ENCODE measurements around the gene DDX17. TPM values are rescaled to one million over a fixed set of nuclear protein-coding genes. Genes with fewer than 3 reads are reported as not detected.
A peak's percentile ranks its signal among the peaks of the same experiment; 100 is the strongest.

The DDX17 gene
- total RNA-seq, 1 donor = 496 TPM

DNA sequence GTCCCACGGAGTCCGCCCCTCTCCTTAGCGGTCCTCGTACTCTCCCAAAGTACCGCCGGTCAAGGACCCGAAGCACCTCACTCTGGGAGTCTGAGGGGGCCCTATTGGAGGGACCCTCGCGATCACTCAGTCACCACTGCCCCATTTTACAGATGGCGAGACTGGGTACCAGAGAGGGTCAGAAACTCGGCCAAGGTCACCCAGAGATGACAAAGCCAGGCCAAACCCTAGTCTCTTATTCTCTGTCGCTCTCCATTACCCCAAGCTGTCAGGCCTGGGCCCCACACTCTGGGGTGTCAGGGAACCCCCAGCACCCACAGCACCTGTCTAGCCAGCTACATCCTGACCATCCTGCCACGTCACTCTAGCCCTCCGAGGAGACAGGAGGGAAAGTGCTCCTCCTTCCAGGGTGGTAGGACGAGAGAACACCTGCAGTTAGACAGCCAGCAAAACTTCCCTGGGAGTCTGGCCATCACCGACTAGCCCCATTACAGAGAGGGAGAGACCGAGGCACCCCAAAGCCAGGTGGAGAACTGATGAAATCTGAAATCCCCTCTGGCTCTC lies 49.8 kb downstream of the DDX17 start:
- no peaks in the 10 kb centered on the region for H3K36me3 ChIP-seq (ENCODE audit: insufficient read depth, low read length)
- TF ChIP-seq, protein P1, sequence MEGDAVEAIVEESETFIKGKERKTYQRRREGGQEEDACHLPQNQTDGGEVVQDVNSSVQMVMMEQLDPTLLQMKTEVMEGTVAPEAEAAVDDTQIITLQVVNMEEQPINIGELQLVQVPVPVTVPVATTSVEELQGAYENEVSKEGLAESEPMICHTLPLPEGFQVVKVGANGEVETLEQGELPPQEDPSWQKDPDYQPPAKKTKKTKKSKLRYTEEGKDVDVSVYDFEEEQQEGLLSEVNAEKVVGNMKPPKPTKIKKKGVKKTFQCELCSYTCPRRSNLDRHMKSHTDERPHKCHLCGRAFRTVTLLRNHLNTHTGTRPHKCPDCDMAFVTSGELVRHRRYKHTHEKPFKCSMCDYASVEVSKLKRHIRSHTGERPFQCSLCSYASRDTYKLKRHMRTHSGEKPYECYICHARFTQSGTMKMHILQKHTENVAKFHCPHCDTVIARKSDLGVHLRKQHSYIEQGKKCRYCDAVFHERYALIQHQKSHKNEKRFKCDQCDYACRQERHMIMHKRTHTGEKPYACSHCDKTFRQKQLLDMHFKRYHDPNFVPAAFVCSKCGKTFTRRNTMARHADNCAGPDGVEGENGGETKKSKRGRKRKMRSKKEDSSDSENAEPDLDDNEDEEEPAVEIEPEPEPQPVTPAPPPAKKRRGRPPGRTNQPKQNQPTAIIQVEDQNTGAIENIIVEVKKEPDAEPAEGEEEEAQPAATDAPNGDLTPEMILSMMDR (IDR thresholded peaks at IDR 0.05; ENCODE audit: extremely low read depth, low read depth, low read length) = no peak
- peak; percentile 80 for DNase-seq (ENCODE audit: insufficient read length, low spot score, missing footprints)
- no peaks in the 10 kb centered on the region for H3K9me3 ChIP-seq (ENCODE audit: low read depth, low read length)
- no peak overlapping the region for H3K27ac ChIP-seq (ENCODE audit: low read depth, low read length)
- no peak overlapping the region for H3K4me3 ChIP-seq (ENCODE audit: insufficient read depth, low read length)
- H3K27me3 ChIP-seq (ENCODE audit: insufficient read depth, low read length) = peaks cover 84% of the 10 kb centered on the region
- H3K79me2 ChIP-seq (ENCODE audit: insufficient read depth, low read length) = no peaks in the 10 kb centered on the region
- H4K20me1 ChIP-seq (ENCODE audit: insufficient read depth, low read length) = peaks cover 2% of the 10 kb centered on the region
- H2AFZ ChIP-seq (ENCODE audit: low read length) = no peak overlapping the region
- H3K4me2 ChIP-seq (ENCODE audit: insufficient read depth, low read length) = no peak overlapping the region
- H3K4me1 ChIP-seq (ENCODE audit: insufficient read depth, low read length) = peaks cover 2% of the 10 kb centered on the region

DNA sequence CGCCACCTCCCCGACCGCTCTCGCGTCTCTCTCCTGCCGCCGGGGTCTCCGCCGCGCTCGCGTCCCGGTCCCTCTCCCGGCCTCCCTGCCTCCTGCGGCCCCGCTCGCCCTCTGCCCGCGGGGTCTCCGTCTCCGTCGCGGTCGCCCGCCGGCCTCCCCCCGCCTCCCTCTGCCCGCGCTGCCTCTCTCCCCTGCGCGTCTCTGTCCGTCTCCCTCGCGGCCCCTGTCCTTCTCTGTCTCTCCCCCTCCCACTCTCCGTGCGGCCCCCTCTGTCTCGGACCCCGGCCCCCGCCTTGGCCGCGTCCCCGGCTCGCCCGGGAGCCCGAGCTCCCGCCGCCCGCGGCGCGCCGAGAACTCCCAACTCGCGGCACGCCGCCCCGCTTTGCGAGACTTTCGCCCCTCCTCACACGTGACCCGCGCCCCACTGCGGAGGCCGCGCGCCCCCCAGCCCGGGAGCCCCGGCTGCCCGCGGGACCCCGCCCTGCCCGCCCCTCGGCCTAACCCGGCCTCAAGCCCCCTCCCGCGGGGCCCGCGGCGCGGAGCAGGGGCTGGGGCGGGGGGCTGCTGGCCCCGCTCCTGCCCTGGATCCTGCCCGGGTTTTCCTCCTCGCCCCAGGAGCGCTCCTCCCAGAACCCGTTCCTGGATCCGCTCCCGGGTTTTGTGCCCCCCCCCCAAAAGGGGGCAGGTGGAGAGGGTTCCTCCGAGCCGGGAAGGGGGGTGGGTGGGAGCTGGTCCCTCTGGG lies 50.4 kb downstream of the DDX17 start:
- H3K4me1 ChIP-seq (ENCODE audit: insufficient read depth, low read length) = no peaks in the 10 kb centered on the region
- H3K9me3 ChIP-seq (ENCODE audit: low read depth, low read length) = no peaks in the 10 kb centered on the region
- DNase-seq (ENCODE audit: insufficient read length, low spot score, missing footprints) = peak; percentile 96
- no peak overlapping the region for H3K4me2 ChIP-seq (ENCODE audit: insufficient read depth, low read length)
- no peak overlapping the region for H2AFZ ChIP-seq (ENCODE audit: low read length)
- H4K20me1 ChIP-seq (ENCODE audit: insufficient read depth, low read length) = peaks cover 2% of the 10 kb centered on the region
- H3K4me3 ChIP-seq (ENCODE audit: insufficient read depth, low read length) = no peak overlapping the region
- H3K27ac ChIP-seq (ENCODE audit: low read depth, low read length) = no peak overlapping the region
- H3K27me3 ChIP-seq (ENCODE audit: insufficient read depth, low read length) = peaks cover 84% of the 10 kb centered on the region
- no peaks in the 10 kb centered on the region for H3K36me3 ChIP-seq (ENCODE audit: insufficient read depth, low read length)
- TF ChIP-seq, protein P1 (IDR thresholded peaks at IDR 0.05; ENCODE audit: extremely low read depth, low read depth, low read length) = no peak
- no peaks in the 10 kb centered on the region for H3K79me2 ChIP-seq (ENCODE audit: insufficient read depth, low read length)

DNA sequence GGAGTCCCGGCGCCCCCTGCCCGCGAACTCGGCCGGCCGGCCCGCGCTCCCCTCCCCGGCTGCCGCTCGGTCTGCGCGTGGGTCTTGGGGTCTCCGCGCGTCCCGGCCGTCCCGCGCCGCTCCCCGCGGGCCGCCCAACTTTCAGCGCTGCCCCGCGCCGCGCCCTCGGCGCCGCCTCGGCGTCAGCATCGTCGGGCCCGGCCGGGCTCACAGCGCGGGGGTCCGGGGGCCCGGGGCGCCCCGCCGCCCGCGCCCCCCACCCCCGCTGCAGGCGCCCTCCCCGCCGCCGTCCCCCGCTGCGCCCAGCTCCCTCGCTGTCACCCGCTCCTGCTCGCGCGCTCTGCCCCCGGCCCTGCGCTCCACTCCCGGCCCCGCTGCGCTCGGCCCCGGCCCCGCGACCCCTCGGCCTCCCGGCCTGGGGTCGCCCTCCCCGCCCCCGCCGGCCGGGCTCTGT lies 51.0 kb downstream of the DDX17 start, which contains the start of gene KCNJ4:
Gene KCNJ4 (minus strand): TSS at position 124 of the 454 bp plus-strand sequence. CDS start 27,067 bp downstream, outside the sequence.
- TF ChIP-seq, protein P1 (IDR thresholded peaks at IDR 0.05; ENCODE audit: extremely low read depth, low read depth, low read length) = no peak
- H3K4me1 ChIP-seq (ENCODE audit: insufficient read depth, low read length) = no peaks in the 10 kb centered on the region
- H3K79me2 ChIP-seq (ENCODE audit: insufficient read depth, low read length) = no peaks in the 10 kb centered on the region
- no peaks in the 10 kb centered on the region for H3K36me3 ChIP-seq (ENCODE audit: insufficient read depth, low read length)
- no peak within 1 kb of the TSS for H3K4me2 ChIP-seq (ENCODE audit: insufficient read depth, low read length)
- peaks cover 84% of the 10 kb centered on the region for H3K27me3 ChIP-seq (ENCODE audit: insufficient read depth, low read length)
- H3K4me3 ChIP-seq (ENCODE audit: insufficient read depth, low read length) = no peak within 1 kb of the TSS
- no peaks in the 10 kb centered on the region for H3K9me3 ChIP-seq (ENCODE audit: low read depth, low read length)
- no peak within 1 kb of the TSS for H3K27ac ChIP-seq (ENCODE audit: low read depth, low read length)
- peaks cover 2% of the 10 kb centered on the region for H4K20me1 ChIP-seq (ENCODE audit: insufficient read depth, low read length)
- H2AFZ ChIP-seq (ENCODE audit: low read length) = no peak within 1 kb of the TSS
- peak; percentile 69 for DNase-seq (ENCODE audit: insufficient read length, low spot score, missing footprints)

Data from osteoblast (primary cell).